Tibial nerve (tissue), 3 donors: Measurements from ENCODE around the gene BAHCC1.

ENCODE experiments used
- POLR2A ChIP-seq, 2 donors: fragments of 450-650 bp; IDR thresholded peaks; one replicate each; pipeline ENCODE4 v1.6.1; 2017; ENCODE audit warnings: antibody characterized with exemption in 2 of 2, mild to moderate bottlenecking in 2 of 2, moderate library complexity in 2 of 2
- TF ChIP-seq, protein P1 (sequence below), 5 experiments: fragments of 200-600 bp in 3 of 5; fragments of 450-650 bp in 2 of 5; sonication (generic) in 3 of 5; IDR thresholded peaks; one replicate each; pipeline ENCODE4 v1.5.1; 2016 to 2019; ENCODE audit warnings: antibody characterized with exemption in 5 of 5, mild to moderate bottlenecking in 3 of 5, moderate library complexity in 2 of 5

DNA sequence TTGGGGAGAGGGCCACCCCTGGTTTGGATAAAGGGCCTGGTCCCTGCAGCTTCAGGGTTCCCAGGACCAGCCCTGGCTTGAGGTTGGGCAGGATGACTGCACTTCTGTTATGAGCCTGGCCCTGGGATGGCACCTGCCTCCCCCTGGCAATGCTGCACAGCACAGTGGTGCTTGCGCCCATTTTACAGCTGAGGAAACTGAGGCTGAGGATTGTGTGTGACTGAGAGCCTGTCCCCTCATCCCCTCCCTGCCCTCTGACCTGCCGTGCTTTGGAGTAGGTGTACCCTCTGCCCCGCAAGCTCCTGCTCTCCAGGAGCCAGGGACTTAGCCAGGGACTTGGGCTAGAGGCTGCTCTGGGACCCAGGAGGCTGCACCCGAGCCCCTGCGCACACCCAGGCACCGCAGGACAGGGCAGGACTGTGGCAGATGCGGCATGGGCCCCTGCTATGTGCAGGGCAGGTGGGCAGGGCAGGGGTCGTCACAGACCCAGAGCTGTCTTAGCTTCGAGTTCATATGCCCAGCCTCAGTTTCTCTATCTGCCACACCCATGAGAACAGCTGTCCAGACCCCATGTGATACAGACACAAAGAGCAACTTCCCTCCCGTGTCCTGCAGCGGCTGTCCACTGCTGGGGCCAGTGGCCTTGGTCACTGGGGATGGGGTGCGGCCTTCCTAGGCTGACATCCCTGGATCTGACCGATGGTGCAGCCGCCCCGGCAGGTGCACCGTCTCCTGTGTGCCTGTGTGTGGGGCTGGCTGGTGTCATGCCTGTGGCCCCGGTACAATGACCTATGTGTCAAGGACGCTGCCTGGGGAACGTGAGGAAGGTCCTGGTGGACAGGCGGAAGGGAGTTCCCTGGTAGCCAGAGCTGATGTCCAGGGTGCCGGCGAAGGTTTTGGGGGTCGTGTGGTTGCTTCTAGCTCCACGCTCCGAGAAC, 36.6 kb downstream of the BAHCC1 start:
- TF ChIP-seq POLR2A (IDR thresholded peaks at IDR 0.05): no peak
- TF ChIP-seq, protein P1, sequence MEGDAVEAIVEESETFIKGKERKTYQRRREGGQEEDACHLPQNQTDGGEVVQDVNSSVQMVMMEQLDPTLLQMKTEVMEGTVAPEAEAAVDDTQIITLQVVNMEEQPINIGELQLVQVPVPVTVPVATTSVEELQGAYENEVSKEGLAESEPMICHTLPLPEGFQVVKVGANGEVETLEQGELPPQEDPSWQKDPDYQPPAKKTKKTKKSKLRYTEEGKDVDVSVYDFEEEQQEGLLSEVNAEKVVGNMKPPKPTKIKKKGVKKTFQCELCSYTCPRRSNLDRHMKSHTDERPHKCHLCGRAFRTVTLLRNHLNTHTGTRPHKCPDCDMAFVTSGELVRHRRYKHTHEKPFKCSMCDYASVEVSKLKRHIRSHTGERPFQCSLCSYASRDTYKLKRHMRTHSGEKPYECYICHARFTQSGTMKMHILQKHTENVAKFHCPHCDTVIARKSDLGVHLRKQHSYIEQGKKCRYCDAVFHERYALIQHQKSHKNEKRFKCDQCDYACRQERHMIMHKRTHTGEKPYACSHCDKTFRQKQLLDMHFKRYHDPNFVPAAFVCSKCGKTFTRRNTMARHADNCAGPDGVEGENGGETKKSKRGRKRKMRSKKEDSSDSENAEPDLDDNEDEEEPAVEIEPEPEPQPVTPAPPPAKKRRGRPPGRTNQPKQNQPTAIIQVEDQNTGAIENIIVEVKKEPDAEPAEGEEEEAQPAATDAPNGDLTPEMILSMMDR (IDR thresholded peaks at IDR 0.05): no peak
